HG02571 (cell line): Measurements from ENCODE around the gene ELOA2.
"Not testable (repeated sequence)": the region's sequence is repeated elsewhere in the genome, so short reads cannot be mapped to it uniquely, and the experiment has no call there.

Source experiments
- ATAC-seq: cut with Tn5 transposase; IDR thresholded peaks from one replicate; pipeline ENCODE4 v1.9.1; 2021; ENCODE audit warnings: mild to moderate bottlenecking, moderate library complexity; ENCODE audit not compliant: unreplicated experiment

Gene ELOA2

DNA sequence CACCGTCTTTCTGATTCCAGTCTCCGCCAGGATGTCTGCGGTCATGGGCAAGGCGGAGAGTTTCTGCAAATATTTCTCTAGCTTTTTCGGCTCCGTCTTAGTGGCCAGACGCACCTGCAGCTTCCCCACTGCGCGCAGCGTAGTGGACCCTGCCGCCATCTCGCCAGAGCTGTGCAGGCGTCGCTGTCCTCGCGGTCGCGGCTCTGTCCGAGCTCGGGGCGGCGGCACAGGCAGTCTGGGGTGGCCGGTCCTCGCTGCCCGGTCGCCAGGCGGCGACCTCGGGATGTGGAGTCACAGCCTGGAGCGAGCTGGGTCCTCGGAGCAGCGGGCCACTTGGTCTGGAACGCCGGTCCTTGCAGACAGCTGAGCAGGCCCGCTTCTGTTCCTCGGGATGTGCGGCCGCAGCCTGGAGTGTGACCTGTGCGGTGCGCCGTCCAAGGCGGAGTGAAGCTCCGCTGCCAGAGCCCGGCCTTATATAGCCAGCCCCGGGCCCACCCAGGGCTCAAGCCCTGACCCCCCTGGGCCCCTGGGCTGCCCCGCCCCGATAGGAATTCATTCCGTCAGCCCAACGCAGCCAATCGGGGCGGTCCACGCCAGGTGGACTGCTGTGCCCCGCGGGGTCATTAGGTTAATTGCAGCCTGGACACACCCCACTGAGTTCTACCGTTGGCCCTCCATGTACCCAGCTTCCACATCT lies 11.5 kb downstream of the ELOA2 start:
- not testable (repeated sequence) for ATAC-seq

DNA sequence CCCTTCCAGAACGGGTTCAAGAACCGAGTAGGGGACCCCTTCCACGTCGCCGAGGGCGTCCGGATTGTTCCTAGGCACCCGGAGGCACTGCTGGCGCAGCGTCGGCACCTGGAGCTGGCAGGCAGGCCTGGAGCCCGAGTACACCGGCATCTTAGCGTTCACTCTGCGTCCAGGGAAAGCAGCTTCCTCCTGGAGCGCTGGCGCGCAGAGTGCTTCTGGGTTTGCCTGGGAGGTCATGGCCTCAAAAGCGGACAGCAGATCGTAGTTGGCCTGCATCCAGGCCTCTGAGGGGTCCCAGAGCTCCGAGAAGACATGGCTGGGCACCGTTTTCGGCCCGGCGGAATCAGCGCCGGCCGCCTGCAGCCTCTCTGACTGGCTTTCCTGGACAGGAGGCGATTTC lies 12.6 kb downstream of the ELOA2 start:
- not testable (repeated sequence) for ATAC-seq

DNA sequence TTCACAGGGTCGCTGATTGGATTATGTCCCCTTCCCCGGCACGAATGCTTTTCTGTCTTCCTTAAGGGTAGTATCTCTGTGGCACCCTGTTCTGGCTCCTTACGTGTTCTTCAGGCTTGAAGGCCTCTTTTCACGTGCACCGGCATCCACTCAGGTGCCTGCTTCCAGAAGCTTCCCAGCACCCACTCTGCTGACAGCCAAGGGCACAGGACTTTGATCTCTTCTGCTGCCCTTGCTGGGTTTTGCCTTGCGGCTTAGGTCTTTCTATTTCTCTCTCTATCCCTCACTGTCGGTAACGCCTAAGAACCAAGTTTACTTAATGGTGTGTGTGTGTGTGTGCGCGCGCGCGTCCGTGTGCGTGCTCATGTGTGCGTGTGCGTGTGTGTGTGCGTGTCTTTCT lies 14.7 kb downstream of the ELOA2 start:
- ATAC-seq: not testable (repeated sequence)

DNA sequence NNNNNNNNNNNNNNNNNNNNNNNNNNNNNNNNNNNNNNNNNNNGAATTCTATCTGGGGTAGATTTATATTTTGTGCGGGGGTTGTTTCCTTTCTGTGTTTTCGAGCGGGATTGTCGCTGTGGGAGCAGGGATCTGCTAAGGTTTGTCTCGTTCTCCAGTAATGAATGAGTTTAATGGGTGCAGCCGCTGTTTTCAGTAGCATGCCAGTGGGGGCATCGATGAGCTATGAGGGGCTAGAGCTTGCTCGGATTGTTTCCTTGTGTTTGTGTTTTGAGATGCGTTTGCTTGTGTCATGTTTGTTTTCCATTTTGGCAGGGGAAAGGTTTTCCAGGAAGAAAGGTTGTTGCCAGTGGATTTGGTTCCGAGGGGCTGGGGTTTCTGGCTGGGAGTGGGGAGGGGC lies 15.6 kb downstream of the ELOA2 start:
- ATAC-seq: not testable (repeated sequence)
